IMR-90 (cell line): ENCODE measurements around the gene KDM3B. TPM values are rescaled to one million over a fixed set of nuclear protein-coding genes. Genes with fewer than 3 reads are reported as not detected.
A peak's percentile ranks its signal among the peaks of the same experiment; 100 is the strongest.

Source experiments
- ATAC-seq: fragments of 200-7000 bp; cut with Tn5 transposase; 2 replicates; pipeline ENCODE4 v1.9.1; 2020; ENCODE audit warnings: low read depth, mild to moderate bottlenecking, moderate library complexity
- BruUV-seq: library from RNA; stranded (reverse); fragments of 400-500 nt; replicated peaks from 2 replicates; lab custom pipeline; 2021; lab: Mats Ljungman, UMichigan
- CTCF ChIA-PET: fragments of 300-600 bp; formaldehyde crosslinking; extraction: SDS; loops from one replicate; lab custom pipeline; 2021; ENCODE audit warnings: antibody characterized with exemption; lab: Yijun Ruan, JAX
- POLR2A ChIA-PET: fragments of 300-600 bp; sonication (Branson Sonifier 250); formaldehyde crosslinking; loops from one replicate; lab custom pipeline; 2022; ENCODE audit warnings: antibody characterized with exemption; ENCODE audit not compliant: unreplicated experiment; lab: Charles Lee
- DNase-seq: peaks from one replicate; pipeline ENCODE4 v3.0.0; 2013
- H2AFZ ChIP-seq: replicated peaks from 2 replicates; pipeline ENCODE3; 2013; ENCODE audit warnings: low read length, mild to moderate bottlenecking; ENCODE audit not compliant: poor library complexity
- H2AK5ac ChIP-seq: 2 replicates; pipeline ENCODE4 v1.6.1; 2013; ENCODE audit warnings: low read depth, low read length, inconsistent platforms
- H2AK9ac ChIP-seq: replicated peaks from 2 replicates; pipeline ENCODE3; 2013; ENCODE audit warnings: mild to moderate bottlenecking, low read depth, low read length, moderate library complexity; ENCODE audit not compliant: poor library complexity
- H2BK120ac ChIP-seq: 2 replicates; pipeline ENCODE4 v1.6.1; 2013; ENCODE audit warnings: low read depth, low read length, inconsistent platforms
- H2BK15ac ChIP-seq: 3 replicates; pipeline ENCODE4 v1.6.1; 2013; ENCODE audit warnings: low read depth, low read length, inconsistent platforms
- H2BK20ac ChIP-seq: 2 replicates; pipeline ENCODE4 v1.6.1; 2013; ENCODE audit warnings: low read depth, mild to moderate bottlenecking, inconsistent platforms, low read length, moderate library complexity
- H2BK5ac ChIP-seq: 2 replicates; pipeline ENCODE4 v1.6.1; 2013; ENCODE audit warnings: mild to moderate bottlenecking, low read depth, low read length, inconsistent platforms; ENCODE audit not compliant: poor library complexity, severe bottlenecking
- H3K14ac ChIP-seq: replicated peaks from 2 replicates; pipeline ENCODE4 v1.6.1; 2013; ENCODE audit warnings: low read depth, low read length, inconsistent platforms
- H3K18ac ChIP-seq: 2 replicates; pipeline ENCODE4 v1.6.1; 2013; ENCODE audit warnings: low read depth, low read length, control low read depth
- H3K23ac ChIP-seq: 2 replicates; pipeline ENCODE4 v1.6.1; 2013; ENCODE audit warnings: low read depth, low read length, inconsistent platforms
- H3K27ac ChIP-seq: 2 replicates; pipeline ENCODE4 v1.5.1; 2013; ENCODE audit warnings: mild to moderate bottlenecking, control low read depth, low read length; ENCODE audit not compliant: insufficient read depth
- H3K27me3 ChIP-seq: 2 replicates; pipeline ENCODE4 v1.6.1; 2013; ENCODE audit warnings: low read length; ENCODE audit not compliant: control insufficient read depth, insufficient read depth
- H3K36me3 ChIP-seq: 2 replicates; pipeline ENCODE4 v1.6.1; 2013; ENCODE audit warnings: low read length, mixed read lengths; ENCODE audit not compliant: control insufficient read depth, insufficient read depth
- H3K4ac ChIP-seq: 2 replicates; pipeline ENCODE4 v1.6.1; 2013; ENCODE audit warnings: low read depth, low read length, inconsistent platforms
- H3K4me1 ChIP-seq: 2 replicates; pipeline ENCODE4 v1.6.1; 2013; ENCODE audit warnings: low read length, mixed read lengths; ENCODE audit not compliant: control insufficient read depth, insufficient read depth
- H3K4me2 ChIP-seq: 2 replicates; pipeline ENCODE4 v1.6.1; 2013; ENCODE audit warnings: low read depth, mild to moderate bottlenecking, control low read depth, low read length, moderate library complexity
- H3K4me3 ChIP-seq: 2 replicates; pipeline ENCODE4 v1.5.1; 2013; ENCODE audit warnings: low read depth, mild to moderate bottlenecking, control low read depth, low read length, moderate library complexity; ENCODE audit not compliant: insufficient read depth
- H3K56ac ChIP-seq: 2 replicates; pipeline ENCODE4 v1.6.1; 2013; ENCODE audit warnings: low read length, inconsistent platforms; ENCODE audit not compliant: insufficient read depth; ENCODE audit errors: extremely low read depth
- H3K79me1 ChIP-seq, 2 experiments: 2 replicates each; pipeline ENCODE4 v1.6.1; 2013; ENCODE audit warnings: low read length in 2 of 2, inconsistent platforms in 1 of 2, low read depth in 1 of 2
- H3K9ac ChIP-seq: 2 replicates; pipeline ENCODE4 v1.6.1; 2013; ENCODE audit warnings: low read depth, low read length, control low read depth
- H3K9me1 ChIP-seq: 2 replicates; pipeline ENCODE4 v1.6.1; 2013; ENCODE audit warnings: low read length, inconsistent platforms; ENCODE audit not compliant: insufficient read depth
- H3K9me3 ChIP-seq: 2 replicates; pipeline ENCODE4 v1.6.1; 2013; ENCODE audit warnings: low read length; ENCODE audit not compliant: control insufficient read depth, insufficient read depth
- H4K20me1 ChIP-seq: 2 replicates; pipeline ENCODE4 v1.6.1; 2013; ENCODE audit warnings: low read length, inconsistent platforms; ENCODE audit not compliant: insufficient read depth
- H4K5ac ChIP-seq: 2 replicates; pipeline ENCODE4 v1.6.1; 2013; ENCODE audit warnings: mild to moderate bottlenecking, low read depth, low read length, control low read depth
- H4K8ac ChIP-seq, 2 experiments: 2 replicates each; pipeline ENCODE4 v1.6.1; 2013; ENCODE audit warnings: low read depth in 2 of 2, low read length in 2 of 2, control low read depth in 1 of 2, inconsistent platforms in 1 of 2
- H4K91ac ChIP-seq: 2 replicates; pipeline ENCODE4 v1.6.1; 2013; ENCODE audit warnings: low read depth, low read length, inconsistent platforms; ENCODE audit not compliant: insufficient read depth
- BHLHE40 ChIP-seq: fragments of 150-350 bp; IDR thresholded peaks from 2 replicates; pipeline ENCODE4 v1.6.1; 2016; ENCODE audit warnings: mild to moderate bottlenecking, low read depth, low read length
- CEBPB ChIP-seq: IDR thresholded peaks from 2 replicates; pipeline ENCODE4 v1.6.1; 2012; ENCODE audit warnings: low read depth, low read length, improper control_type of control experiment
- FOS ChIP-seq: fragments of 150-350 bp; IDR thresholded peaks from 2 replicates; pipeline ENCODE4 v1.6.1; 2016; ENCODE audit warnings: low read depth, low read length
- WGBS, 2 experiments: methylation state at CpG; one replicate each; pipeline versions ENCODE4 v1.1.5 to v1.1.7; 2013; ENCODE audit warnings: missing lambda C conversion rate in 2 of 2; ENCODE audit not compliant: insufficient read length in 1 of 2; ENCODE audit errors: extremely low coverage in 2 of 2; 5-methylcytosine and 5-hydroxymethylcytosine counted together
- dilution Hi-C: fragments of 300-500 bp; cut with HindIII; formaldehyde crosslinking; loops from one replicate; pipeline ENCODE4 v1.14.3; 2018; ENCODE audit warnings: low sequenced_read_pairs; ENCODE audit not compliant: unreplicated experiment
- in situ Hi-C: fragments of 300-500 bp; cut with MboI; formaldehyde crosslinking; loops from 3 replicates; pipeline ENCODE4 v1.14.3; 2019; ENCODE audit warnings: low sequenced_read_pairs, inconsistent platforms, mixed read lengths
- intact Hi-C: fragments of 100-400 bp; cut with micrococcal nuclease; formaldehyde crosslinking; loops from 2 replicates; pipeline ENCODE4 v1.10.0; 2022
- polyA plus RNA-seq, 3 experiments: library from polyadenylated mRNA; depleted of rRNA; stranded (reverse); fragments of >200 nt; gene quantifications; 2 replicates each; pipeline ENCODE4 v1.2.3, GENCODE V29; 2012; ENCODE audit warnings: low replicate concordance in 1 of 3
- total RNA-seq: library from RNA; depleted of rRNA; stranded (reverse); fragments of >200 nt; gene quantifications from 2 replicates; pipeline ENCODE4 v1.2.3, GENCODE V29; 2012
- TF ChIP-seq, protein P1 (sequence below): fragments of 150-350 bp; IDR thresholded peaks from 2 replicates; pipeline ENCODE4 v1.6.1; 2017; ENCODE audit warnings: mild to moderate bottlenecking, antibody characterized with exemption, low read length, low read depth
- TF ChIP-seq, protein P2 (sequence below): fragments of 150-350 bp; IDR thresholded peaks from 2 replicates; pipeline ENCODE4 v1.6.1; 2016; ENCODE audit warnings: low read depth, mild to moderate bottlenecking, low read length, moderate library complexity, borderline replicate concordance

The KDM3B gene
- total and polyA plus RNA-seq, 2 of the 4 experiments (the other 2 are of a cell fraction) = 19.4 to 35.8 TPM

DNA sequence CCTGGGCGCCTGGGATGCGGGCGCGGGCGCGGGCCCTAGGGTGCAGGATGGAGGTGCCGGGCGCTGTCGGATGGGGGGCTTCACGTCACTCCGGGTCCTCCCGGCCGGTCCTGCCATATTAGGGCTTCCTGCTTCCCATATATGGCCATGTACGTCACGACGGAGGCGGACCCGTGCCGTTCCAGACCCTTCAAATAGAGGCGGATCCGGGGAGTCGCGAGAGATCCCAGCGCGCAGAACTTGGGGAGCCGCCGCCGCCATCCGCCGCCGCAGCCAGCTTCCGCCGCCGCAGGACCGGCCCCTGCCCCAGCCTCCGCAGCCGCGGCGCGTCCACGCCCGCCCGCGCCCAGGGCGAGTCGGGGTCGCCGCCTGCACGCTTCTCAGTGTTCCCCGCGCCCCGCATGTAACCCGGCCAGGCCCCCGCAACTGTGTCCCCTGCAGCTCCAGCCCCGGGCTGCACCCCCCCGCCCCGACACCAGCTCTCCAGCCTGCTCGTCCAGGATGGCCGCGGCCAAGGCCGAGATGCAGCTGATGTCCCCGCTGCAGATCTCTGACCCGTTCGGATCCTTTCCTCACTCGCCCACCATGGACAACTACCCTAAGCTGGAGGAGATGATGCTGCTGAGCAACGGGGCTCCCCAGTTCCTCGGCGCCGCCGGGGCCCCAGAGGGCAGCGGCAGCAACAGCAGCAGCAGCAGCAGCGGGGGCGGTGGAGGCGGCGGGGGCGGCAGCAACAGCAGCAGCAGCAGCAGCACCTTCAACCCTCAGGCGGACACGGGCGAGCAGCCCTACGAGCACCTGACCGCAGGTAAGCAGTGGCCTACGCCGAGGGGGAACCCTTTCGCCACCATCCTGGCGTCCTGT is 113.0 kb downstream of the KDM3B start, which contains the start of gene EGR1:
Gene EGR1, plus strand, starts transcription at position 219 of the 864 bp plus-strand sequence. Its CDS starts 283 bp downstream, at position 502.
- POLR2A ChIA-PET = interaction anchor here (0.5 to 1.4 kb wide), 8 partner anchors 12 to 828 kb away, joined by 3 to 7 read pairs (median 6); partner anchors contain the start of genes ETF1, KIF20A and MATR3
- in situ Hi-C loops = no loop called here
- intact Hi-C loops = no loop called here

More for the DNA sequence above, 113.0 kb downstream of the KDM3B start, which contains the start of gene EGR1:
- peak within 1 kb of the TSS; percentile 48; the same call in 1 of the 3 replicates for H2BK15ac ChIP-seq
- H3K36me3 ChIP-seq = peaks cover 18% of the 10 kb centered on the region
- peak within 1 kb of the TSS; percentile 4; the same call in 1 of the 2 replicates for H4K5ac ChIP-seq
- peak within 1 kb of the TSS; percentile 79 for H3K4me2 ChIP-seq
- peaks cover 23% of the 10 kb centered on the region for H3K9me1 ChIP-seq
- peaks cover 13 to 38% of the 10 kb centered on the region in 2 experiments for H3K79me1 ChIP-seq
- CTCF ChIA-PET = interaction anchor here (0.5 to 2.2 kb wide), 5 partner anchors 10 to 83 kb away, joined by 3 to 10 read pairs (median 5); no protein-coding TSS in a partner anchor
- peak within 1 kb of the TSS; percentile 100 for H2AFZ ChIP-seq
- peak within 1 kb of the TSS; percentile 78 for H2BK5ac ChIP-seq
- no peaks in the 10 kb centered on the region for H3K27me3 ChIP-seq
- H3K9ac ChIP-seq = peak within 1 kb of the TSS; percentile 65
- H2AK5ac ChIP-seq = peak within 1 kb of the TSS; percentile 86
- H4K20me1 ChIP-seq = peaks cover 50% of the 10 kb centered on the region
- H3K23ac ChIP-seq = peak within 1 kb of the TSS; percentile 74; the same call in 1 of the 2 replicates
- DNase-seq (peak; percentile 94), ATAC-seq (peak; percentile 56)
- H4K8ac ChIP-seq = peak within 1 kb of the TSS; percentile 59 to 94
- H3K27ac ChIP-seq = peak within 1 kb of the TSS; percentile 88
- H4K91ac ChIP-seq = peak within 1 kb of the TSS; percentile 75
- TF ChIP-seq CEBPB (no peak), FOS (0 out of 2 replicates have a peak, but pooled peaks have one; percentile 2), BHLHE40 (peak; percentile 80)
- TF ChIP-seq, protein P1, sequence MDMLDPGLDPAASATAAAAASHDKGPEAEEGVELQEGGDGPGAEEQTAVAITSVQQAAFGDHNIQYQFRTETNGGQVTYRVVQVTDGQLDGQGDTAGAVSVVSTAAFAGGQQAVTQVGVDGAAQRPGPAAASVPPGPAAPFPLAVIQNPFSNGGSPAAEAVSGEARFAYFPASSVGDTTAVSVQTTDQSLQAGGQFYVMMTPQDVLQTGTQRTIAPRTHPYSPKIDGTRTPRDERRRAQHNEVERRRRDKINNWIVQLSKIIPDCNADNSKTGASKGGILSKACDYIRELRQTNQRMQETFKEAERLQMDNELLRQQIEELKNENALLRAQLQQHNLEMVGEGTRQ = peak; percentile 81
- TF ChIP-seq, protein P2, sequence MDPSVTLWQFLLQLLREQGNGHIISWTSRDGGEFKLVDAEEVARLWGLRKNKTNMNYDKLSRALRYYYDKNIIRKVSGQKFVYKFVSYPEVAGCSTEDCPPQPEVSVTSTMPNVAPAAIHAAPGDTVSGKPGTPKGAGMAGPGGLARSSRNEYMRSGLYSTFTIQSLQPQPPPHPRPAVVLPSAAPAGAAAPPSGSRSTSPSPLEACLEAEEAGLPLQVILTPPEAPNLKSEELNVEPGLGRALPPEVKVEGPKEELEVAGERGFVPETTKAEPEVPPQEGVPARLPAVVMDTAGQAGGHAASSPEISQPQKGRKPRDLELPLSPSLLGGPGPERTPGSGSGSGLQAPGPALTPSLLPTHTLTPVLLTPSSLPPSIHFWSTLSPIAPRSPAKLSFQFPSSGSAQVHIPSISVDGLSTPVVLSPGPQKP = peak; percentile 29; the same call in 1 of the 2 replicates
- H3K14ac ChIP-seq = peak within 1 kb of the TSS; percentile 71
- H3K18ac ChIP-seq = peak within 1 kb of the TSS; percentile 12; the same call in 1 of the 2 replicates
- H2BK120ac ChIP-seq = peak within 1 kb of the TSS; percentile 52; the same call in 1 of the 2 replicates
- peak within 1 kb of the TSS; percentile 66 for H3K4me3 ChIP-seq
- dilution Hi-C loops = no loop called here
- WGBS, 2 experiments = 0% methylated on average over 55 of the region's 85 CpGs; no CpG with 5 or more reads in 1 of the 2 experiments
- H3K4ac ChIP-seq = peak within 1 kb of the TSS; percentile 89
- H3K9me3 ChIP-seq = no peaks in the 10 kb centered on the region
- H2AK9ac ChIP-seq = peak within 1 kb of the TSS; percentile 98
- no peak within 1 kb of the TSS for H2BK20ac ChIP-seq
- H3K4me1 ChIP-seq = peaks cover 12% of the 10 kb centered on the region; the same call in 1 of the 2 replicates
- BruUV-seq = no TSS peak
- H3K56ac ChIP-seq = peak within 1 kb of the TSS; percentile 88
